CD14-positive monocyte (primary cell): ENCODE measurements around the gene ITPRIPL2. TPM values are rescaled to one million over a fixed set of nuclear protein-coding genes. Genes with fewer than 3 reads are reported as not detected.

Experiments used
- DNase-seq, 3 donors: peaks; one replicate each; pipeline ENCODE4 v3.0.0-alpha.2; 2011 to 2022
- H2AFZ ChIP-seq: 2 replicates; pipeline ENCODE4 v1.6.0; 2012; ENCODE audit warnings: mild to moderate bottlenecking, low read depth, low read length, inconsistent platforms; ENCODE audit not compliant: insufficient read depth, poor library complexity, severe bottlenecking
- H3K27ac ChIP-seq, 2 donors: 1 replicate in 1 of 2; 2 replicates in 1 of 2; pipeline ENCODE4 v1.5.1; 2012 to 2013; ENCODE audit warnings: low read length in 2 of 2, control low read depth in 1 of 2, inconsistent platforms in 1 of 2, low read depth in 1 of 2, mild to moderate bottlenecking in 1 of 2
- H3K27me3 ChIP-seq, 2 donors: one replicate each; pipeline versions ENCODE4 v1.6.0 to v1.6.1; 2011 to 2013; ENCODE audit warnings: low read length in 2 of 2; ENCODE audit not compliant: control insufficient read depth in 2 of 2, insufficient read depth in 2 of 2
- H3K36me3 ChIP-seq, 2 donors: replicated peaks in 1 of 2; 1 replicate in 1 of 2; 2 replicates in 1 of 2; pipeline versions ENCODE4 v1.5.1 to v1.6.1; 2012 to 2013; ENCODE audit warnings: low read length in 2 of 2, control low read depth in 1 of 2, inconsistent platforms in 1 of 2, mild to moderate bottlenecking in 1 of 2; ENCODE audit not compliant: insufficient read depth in 2 of 2, control insufficient read depth in 1 of 2
- H3K4me1 ChIP-seq, 2 donors: 1 replicate in 1 of 2; 2 replicates in 1 of 2; pipeline versions ENCODE4 v1.5.1 to v1.6.1; 2012 to 2013; ENCODE audit warnings: low read length in 2 of 2, control low read depth in 1 of 2, inconsistent platforms in 1 of 2, mild to moderate bottlenecking in 1 of 2, moderate library complexity in 1 of 2; ENCODE audit not compliant: insufficient read depth in 2 of 2, control insufficient read depth in 1 of 2
- H3K4me2 ChIP-seq: replicated peaks from 2 replicates; pipeline ENCODE3; 2012; ENCODE audit warnings: low read length, moderate library complexity, mild to moderate bottlenecking; ENCODE audit not compliant: poor library complexity, severe bottlenecking; ENCODE audit errors: extremely low read depth
- H3K4me3 ChIP-seq, 3 experiments: fragments of 200-600 bp in 1 of 3; sonication (generic) in 1 of 3; replicated peaks in 1 of 3; 1 replicate in 2 of 3; 2 replicates in 1 of 3; pipeline ENCODE4 v1.5.1; 2011 to 2013; ENCODE audit warnings: low read length in 3 of 3, mild to moderate bottlenecking in 3 of 3, control low read depth in 2 of 3, low read depth in 2 of 3, inconsistent platforms in 1 of 3, moderate library complexity in 1 of 3
- H3K79me2 ChIP-seq: 2 replicates; pipeline ENCODE4 v1.6.0; 2012; ENCODE audit warnings: mild to moderate bottlenecking, control low read depth, inconsistent platforms, low read length, moderate library complexity; ENCODE audit not compliant: insufficient read depth
- H3K9ac ChIP-seq: 2 replicates; pipeline ENCODE4 v1.6.0; 2017; ENCODE audit warnings: low read length, mild to moderate bottlenecking; ENCODE audit not compliant: insufficient read depth, poor library complexity, severe bottlenecking
- H3K9me3 ChIP-seq, 2 donors: replicated peaks in 1 of 2; 1 replicate in 1 of 2; 2 replicates in 1 of 2; pipeline versions ENCODE4 v1.5.1 to v1.6.1; 2012 to 2013; ENCODE audit warnings: low read length in 2 of 2, control low read depth in 1 of 2; ENCODE audit not compliant: control insufficient read depth in 1 of 2, insufficient read depth in 1 of 2
- H4K20me1 ChIP-seq: 2 replicates; pipeline ENCODE4 v1.6.0; 2012; ENCODE audit warnings: mild to moderate bottlenecking, low read length, control low read depth, moderate library complexity; ENCODE audit not compliant: insufficient read depth
- H3K27ac Mint-ChIP-seq, 7 donors: one replicate each; pipeline ENCODE4 v1.8.0; 2020; ENCODE audit warnings: mild to moderate bottlenecking in 7 of 7, mixed read lengths in 7 of 7, moderate library complexity in 6 of 7, inconsistent platforms in 2 of 7
- H3K27me3 Mint-ChIP-seq, 3 donors: one replicate each; pipeline ENCODE4 v1.8.0; 2021 to 2022; ENCODE audit warnings: low read depth in 3 of 3, mild to moderate bottlenecking in 3 of 3, mixed read lengths in 3 of 3, moderate library complexity in 3 of 3, inconsistent platforms in 1 of 3
- H3K36me3 Mint-ChIP-seq, 2 donors: one replicate each; pipeline ENCODE4 v1.8.0; 2020; ENCODE audit warnings: mixed read lengths in 2 of 2, inconsistent platforms in 1 of 2, mild to moderate bottlenecking in 1 of 2
- H3K4me1 Mint-ChIP-seq: one replicate; pipeline ENCODE4 v1.8.0; 2020; ENCODE audit warnings: mild to moderate bottlenecking, mixed read lengths
- H3K4me3 Mint-ChIP-seq, 2 donors: one replicate each; pipeline ENCODE4 v1.8.0; 2020; ENCODE audit warnings: mild to moderate bottlenecking in 2 of 2, mixed read lengths in 2 of 2, moderate library complexity in 1 of 2
- H3K9me3 Mint-ChIP-seq, 7 donors: one replicate each; pipeline ENCODE4 v1.8.0; 2020 to 2022; ENCODE audit warnings: mixed read lengths in 7 of 7, mild to moderate bottlenecking in 6 of 7, moderate library complexity in 6 of 7, inconsistent platforms in 2 of 7
- CTCF ChIP-seq: fragments of 200-600 bp; IDR thresholded peaks from one replicate; pipeline ENCODE4 v1.8.0; 2022; ENCODE audit warnings: antibody characterized with exemption, mild to moderate bottlenecking
- WGBS: methylation state at CpG from one replicate; pipeline ENCODE4 v1.1.5; 2013; ENCODE audit warnings: missing lambda C conversion rate; ENCODE audit not compliant: insufficient coverage; 5-methylcytosine and 5-hydroxymethylcytosine counted together
- intact Hi-C, 2 donors: fragments of 100-400 bp; cut with micrococcal nuclease; formaldehyde crosslinking; loops; one replicate each; pipeline versions ENCODE4 v1.15.0 to v1.15.1; 2023
- polyA plus RNA-seq, 3 donors: library from polyadenylated mRNA; depleted of rRNA in 1 of 3; unstranded in 2 of 3; stranded (reverse) in 1 of 3; fragments of 300-500 nt in 2 of 3; fragments of >200 nt in 1 of 3; fragmentation: Illumina TruSeq in 2 of 3; gene quantifications; 1 replicate in 2 of 3; 2 replicates in 1 of 3; pipeline ENCODE4 v1.2.3, GENCODE V29; 2012 to 2021

The ITPRIPL2 gene
- polyA plus RNA-seq, 3 donors, result 7.9 to 9.0 (median 8.2) TPM

- Histone ChIP-seq H3K4me2 (no peak overlapping the region), H3K27ac (no peak overlapping the region), H2AFZ (no peak overlapping the region), H3K4me1 (peaks cover 67 to 73% of the 10 kb centered on the region in 2 donors), H3K79me2 (no peaks in the 10 kb centered on the region), H3K27me3 (no peaks in the 10 kb centered on the region), H3K9ac (no peak overlapping the region), H3K4me3 (no peak overlapping the region), H4K20me1 (no peaks in the 10 kb centered on the region), H3K9me3 (no peaks in the 10 kb centered on the region), H3K36me3 (no peaks in the 10 kb centered on the region)
- Mint-ChIP-seq H3K36me3 (no peaks in the 10 kb centered on the region), H3K9me3 (peaks cover 0 to 1% (median 0%) of the 10 kb centered on the region in 7 donors), H3K4me3 (no peak overlapping the region), H3K27ac (peak overlapping the region in 1 of 7 donors; percentile 26), H3K27me3 (peaks cover 0 to 5% (median 0%) of the 10 kb centered on the region in 3 donors), H3K4me1 (peaks cover 70% of the 10 kb centered on the region)
- WGBS, result 98% methylated on average over 6 of the region's 11 CpGs
- DNase-seq, result peak in 1 of 3 donors; percentile 37
- intact Hi-C loops, result loop anchor here in 1 of 2 donors (5.0 kb wide), 1 partner anchor 36 kb away; no protein-coding TSS in a partner anchor
- TF ChIP-seq CTCF, result no peak
These were observed 19.1 kb downstream of the ITPRIPL2 start for GRCh38 chr16:19132898-19133297.

- TF ChIP-seq CTCF, result no peak
These were observed 19.8 kb downstream of the ITPRIPL2 start for GRCh38 chr16:19133600-19133999.

More at GRCh38 chr16:19133600-19133999, 19.8 kb downstream of the ITPRIPL2 start:
- Histone ChIP-seq H3K4me3 (no peak overlapping the region), H3K36me3 (no peaks in the 10 kb centered on the region), H3K27me3 (no peaks in the 10 kb centered on the region), H3K9me3 (no peaks in the 10 kb centered on the region), H3K9ac (no peak overlapping the region), H3K79me2 (no peaks in the 10 kb centered on the region), H3K4me1 (peaks cover 65 to 72% of the 10 kb centered on the region in 2 donors), H4K20me1 (no peaks in the 10 kb centered on the region), H2AFZ (no peak overlapping the region), H3K4me2 (no peak overlapping the region), H3K27ac (no peak overlapping the region)
- Mint-ChIP-seq H3K27ac (no peak overlapping the region), H3K9me3 (peaks cover 0 to 1% (median 0%) of the 10 kb centered on the region in 7 donors), H3K4me3 (no peak overlapping the region), H3K27me3 (peaks cover 0 to 5% (median 1%) of the 10 kb centered on the region in 3 donors), H3K36me3 (no peaks in the 10 kb centered on the region), H3K4me1 (peaks cover 69% of the 10 kb centered on the region)
- no CpG with 5 or more reads among the region's 1 CpG for WGBS
- intact Hi-C loops, result loop anchor here in 1 of 2 donors (5.0 kb wide), 1 partner anchor 36 kb away; no protein-coding TSS in a partner anchor
- DNase-seq, result no peak
